IMR-90 (cell line): ENCODE measurements around the gene TRPC4AP. TPM values are rescaled to one million over a fixed set of nuclear protein-coding genes. Genes with fewer than 3 reads are reported as not detected.

ENCODE experiments used
- ATAC-seq: fragments of 200-7000 bp; cut with Tn5 transposase; 2 replicates; pipeline ENCODE4 v1.9.1; 2020; ENCODE audit warnings: low read depth, mild to moderate bottlenecking, moderate library complexity
- BruUV-seq: library from RNA; stranded (reverse); fragments of 400-500 nt; replicated peaks from 2 replicates; lab custom pipeline; 2021; lab: Mats Ljungman, UMichigan
- CTCF ChIA-PET: fragments of 300-600 bp; formaldehyde crosslinking; extraction: SDS; loops from one replicate; lab custom pipeline; 2021; ENCODE audit warnings: antibody characterized with exemption; lab: Yijun Ruan, JAX
- POLR2A ChIA-PET: fragments of 300-600 bp; sonication (Branson Sonifier 250); formaldehyde crosslinking; loops from one replicate; lab custom pipeline; 2022; ENCODE audit warnings: antibody characterized with exemption; ENCODE audit not compliant: unreplicated experiment; lab: Charles Lee
- DNase-seq: peaks from one replicate; pipeline ENCODE4 v3.0.0; 2013
- H2AFZ ChIP-seq: replicated peaks from 2 replicates; pipeline ENCODE3; 2013; ENCODE audit warnings: low read length, mild to moderate bottlenecking; ENCODE audit not compliant: poor library complexity
- H2AK5ac ChIP-seq: 2 replicates; pipeline ENCODE4 v1.6.1; 2013; ENCODE audit warnings: low read depth, low read length, inconsistent platforms
- H2AK9ac ChIP-seq: replicated peaks from 2 replicates; pipeline ENCODE3; 2013; ENCODE audit warnings: mild to moderate bottlenecking, low read depth, low read length, moderate library complexity; ENCODE audit not compliant: poor library complexity
- H2BK120ac ChIP-seq: 2 replicates; pipeline ENCODE4 v1.6.1; 2013; ENCODE audit warnings: low read depth, low read length, inconsistent platforms
- H2BK15ac ChIP-seq: 3 replicates; pipeline ENCODE4 v1.6.1; 2013; ENCODE audit warnings: low read depth, low read length, inconsistent platforms
- H2BK20ac ChIP-seq: 2 replicates; pipeline ENCODE4 v1.6.1; 2013; ENCODE audit warnings: low read depth, mild to moderate bottlenecking, inconsistent platforms, low read length, moderate library complexity
- H2BK5ac ChIP-seq: 2 replicates; pipeline ENCODE4 v1.6.1; 2013; ENCODE audit warnings: mild to moderate bottlenecking, low read depth, low read length, inconsistent platforms; ENCODE audit not compliant: poor library complexity, severe bottlenecking
- H3K14ac ChIP-seq: replicated peaks from 2 replicates; pipeline ENCODE4 v1.6.1; 2013; ENCODE audit warnings: low read depth, low read length, inconsistent platforms
- H3K18ac ChIP-seq: 2 replicates; pipeline ENCODE4 v1.6.1; 2013; ENCODE audit warnings: low read depth, low read length, control low read depth
- H3K23ac ChIP-seq: 2 replicates; pipeline ENCODE4 v1.6.1; 2013; ENCODE audit warnings: low read depth, low read length, inconsistent platforms
- H3K27ac ChIP-seq: 2 replicates; pipeline ENCODE4 v1.5.1; 2013; ENCODE audit warnings: mild to moderate bottlenecking, control low read depth, low read length; ENCODE audit not compliant: insufficient read depth
- H3K27me3 ChIP-seq: 2 replicates; pipeline ENCODE4 v1.6.1; 2013; ENCODE audit warnings: low read length; ENCODE audit not compliant: control insufficient read depth, insufficient read depth
- H3K36me3 ChIP-seq: 2 replicates; pipeline ENCODE4 v1.6.1; 2013; ENCODE audit warnings: low read length, mixed read lengths; ENCODE audit not compliant: control insufficient read depth, insufficient read depth
- H3K4ac ChIP-seq: 2 replicates; pipeline ENCODE4 v1.6.1; 2013; ENCODE audit warnings: low read depth, low read length, inconsistent platforms
- H3K4me1 ChIP-seq: 2 replicates; pipeline ENCODE4 v1.6.1; 2013; ENCODE audit warnings: low read length, mixed read lengths; ENCODE audit not compliant: control insufficient read depth, insufficient read depth
- H3K4me2 ChIP-seq: 2 replicates; pipeline ENCODE4 v1.6.1; 2013; ENCODE audit warnings: low read depth, mild to moderate bottlenecking, control low read depth, low read length, moderate library complexity
- H3K4me3 ChIP-seq: 2 replicates; pipeline ENCODE4 v1.5.1; 2013; ENCODE audit warnings: low read depth, mild to moderate bottlenecking, control low read depth, low read length, moderate library complexity; ENCODE audit not compliant: insufficient read depth
- H3K56ac ChIP-seq: 2 replicates; pipeline ENCODE4 v1.6.1; 2013; ENCODE audit warnings: low read length, inconsistent platforms; ENCODE audit not compliant: insufficient read depth; ENCODE audit errors: extremely low read depth
- H3K79me1 ChIP-seq, 2 experiments: 2 replicates each; pipeline ENCODE4 v1.6.1; 2013; ENCODE audit warnings: low read length in 2 of 2, inconsistent platforms in 1 of 2, low read depth in 1 of 2
- H3K9ac ChIP-seq: 2 replicates; pipeline ENCODE4 v1.6.1; 2013; ENCODE audit warnings: low read depth, low read length, control low read depth
- H3K9me1 ChIP-seq: 2 replicates; pipeline ENCODE4 v1.6.1; 2013; ENCODE audit warnings: low read length, inconsistent platforms; ENCODE audit not compliant: insufficient read depth
- H3K9me3 ChIP-seq: 2 replicates; pipeline ENCODE4 v1.6.1; 2013; ENCODE audit warnings: low read length; ENCODE audit not compliant: control insufficient read depth, insufficient read depth
- H4K20me1 ChIP-seq: 2 replicates; pipeline ENCODE4 v1.6.1; 2013; ENCODE audit warnings: low read length, inconsistent platforms; ENCODE audit not compliant: insufficient read depth
- H4K5ac ChIP-seq: 2 replicates; pipeline ENCODE4 v1.6.1; 2013; ENCODE audit warnings: mild to moderate bottlenecking, low read depth, low read length, control low read depth
- H4K8ac ChIP-seq, 2 experiments: 2 replicates each; pipeline ENCODE4 v1.6.1; 2013; ENCODE audit warnings: low read depth in 2 of 2, low read length in 2 of 2, control low read depth in 1 of 2, inconsistent platforms in 1 of 2
- H4K91ac ChIP-seq: 2 replicates; pipeline ENCODE4 v1.6.1; 2013; ENCODE audit warnings: low read depth, low read length, inconsistent platforms; ENCODE audit not compliant: insufficient read depth
- BHLHE40 ChIP-seq: fragments of 150-350 bp; IDR thresholded peaks from 2 replicates; pipeline ENCODE4 v1.6.1; 2016; ENCODE audit warnings: mild to moderate bottlenecking, low read depth, low read length
- CHD1 ChIP-seq: IDR thresholded peaks from 2 replicates; pipeline ENCODE4 v1.6.1; 2012; ENCODE audit warnings: low read depth, low read length, improper control_type of control experiment
- FOS ChIP-seq: fragments of 150-350 bp; IDR thresholded peaks from 2 replicates; pipeline ENCODE4 v1.6.1; 2016; ENCODE audit warnings: low read depth, low read length
- MAFK ChIP-seq: IDR thresholded peaks from 2 replicates; pipeline ENCODE4 v1.6.1; 2012; ENCODE audit warnings: low read depth, low read length, improper control_type of control experiment
- MXI1 ChIP-seq: IDR thresholded peaks from 2 replicates; pipeline ENCODE4 v1.6.1; 2012; ENCODE audit warnings: low read depth, mild to moderate bottlenecking, low read length, moderate library complexity, borderline replicate concordance
- POLR2A ChIP-seq: IDR thresholded peaks from 2 replicates; pipeline ENCODE4 v1.6.1; 2012; ENCODE audit warnings: mild to moderate bottlenecking, low read depth, low read length
- RAD21 ChIP-seq: IDR thresholded peaks from 2 replicates; pipeline ENCODE4 v1.6.1; 2012; ENCODE audit warnings: low read length, improper control_type of control experiment
- RCOR1 ChIP-seq: IDR thresholded peaks from 2 replicates; pipeline ENCODE4 v1.6.1; 2012; ENCODE audit warnings: mild to moderate bottlenecking, low read length, improper control_type of control experiment; ENCODE audit not compliant: insufficient replicate concordance
- RFX5 ChIP-seq: IDR thresholded peaks from 2 replicates; pipeline ENCODE4 v1.8.0; 2012; ENCODE audit warnings: low read depth, mild to moderate bottlenecking, low read length, moderate library complexity
- WGBS, 2 experiments: methylation state at CpG; one replicate each; pipeline versions ENCODE4 v1.1.5 to v1.1.7; 2013; ENCODE audit warnings: missing lambda C conversion rate in 2 of 2; ENCODE audit not compliant: insufficient read length in 1 of 2; ENCODE audit errors: extremely low coverage in 2 of 2; 5-methylcytosine and 5-hydroxymethylcytosine counted together
- dilution Hi-C: fragments of 300-500 bp; cut with HindIII; formaldehyde crosslinking; loops from one replicate; pipeline ENCODE4 v1.14.3; 2018; ENCODE audit warnings: low sequenced_read_pairs; ENCODE audit not compliant: unreplicated experiment
- in situ Hi-C: fragments of 300-500 bp; cut with MboI; formaldehyde crosslinking; loops from 3 replicates; pipeline ENCODE4 v1.14.3; 2019; ENCODE audit warnings: low sequenced_read_pairs, inconsistent platforms, mixed read lengths
- intact Hi-C: fragments of 100-400 bp; cut with micrococcal nuclease; formaldehyde crosslinking; loops from 2 replicates; pipeline ENCODE4 v1.10.0; 2022
- polyA plus RNA-seq, 3 experiments: library from polyadenylated mRNA; depleted of rRNA; stranded (reverse); fragments of >200 nt; gene quantifications; 2 replicates each; pipeline ENCODE4 v1.2.3, GENCODE V29; 2012; ENCODE audit warnings: low replicate concordance in 1 of 3
- total RNA-seq: library from RNA; depleted of rRNA; stranded (reverse); fragments of >200 nt; gene quantifications from 2 replicates; pipeline ENCODE4 v1.2.3, GENCODE V29; 2012
- TF ChIP-seq, protein P1 (sequence below): fragments of 150-350 bp; IDR thresholded peaks from 2 replicates; pipeline ENCODE4 v1.6.1; 2017; ENCODE audit warnings: mild to moderate bottlenecking, antibody characterized with exemption, low read length, low read depth

The TRPC4AP gene
- total and polyA plus RNA-seq, 2 of the 4 experiments (the other 2 are of a cell fraction), result 41.0 to 81.0 TPM

DNA sequence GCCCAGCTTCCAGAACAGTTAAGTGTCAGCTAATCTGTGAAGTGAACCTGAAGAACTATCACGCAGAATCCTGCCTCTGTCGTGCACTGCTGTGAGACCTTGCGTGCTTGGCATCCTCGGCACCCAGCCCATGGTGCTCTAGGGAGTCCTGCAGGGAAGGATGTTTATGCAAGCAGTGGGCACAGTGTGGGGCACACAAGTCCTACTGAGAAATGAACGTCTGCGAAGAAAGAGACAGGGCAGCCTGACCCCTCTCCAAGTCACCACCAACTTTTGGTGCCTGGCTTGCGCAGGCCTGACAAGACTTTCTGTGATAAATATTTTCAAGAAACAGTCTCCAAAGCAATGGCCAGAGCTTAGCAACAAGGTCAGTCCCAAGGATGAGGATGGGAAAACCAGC lies 69.0 kb downstream of the TRPC4AP start:
- no CpG with 5 or more reads among the region's 7 CpGs for WGBS, 2 experiments
- no peak overlapping the region for H4K91ac ChIP-seq

More for the DNA sequence above, 69.0 kb downstream of the TRPC4AP start:
- no peak overlapping the region for H3K4me2 ChIP-seq
- no TSS peak for BruUV-seq
- ChIA-PET POLR2A (no interaction called here), CTCF (interaction anchor here (0.6 kb wide), 2 partner anchors 13 to 273 kb away, joined by 3 read pairs; no protein-coding TSS in a partner anchor)
- no peak overlapping the region for H4K8ac ChIP-seq
- H3K9me3 ChIP-seq, result no peaks in the 10 kb centered on the region
- H2BK120ac ChIP-seq, result no peak overlapping the region
- intact Hi-C loops, result loop anchor here (2.0 kb wide), 1 partner anchor 65 kb away; no protein-coding TSS in a partner anchor
- no peak overlapping the region for H2AFZ ChIP-seq
- H2BK20ac ChIP-seq, result no peak overlapping the region
- H2AK5ac ChIP-seq, result no peak overlapping the region
- ATAC-seq (no peak), DNase-seq (no peak)
- H3K4me3 ChIP-seq, result no peak overlapping the region
- H3K4me1 ChIP-seq, result 0 out of 2 replicates have a peak, but pooled peaks cover 2% of the 10 kb centered on the region
- TF ChIP-seq FOS, result no peak
- TF ChIP-seq MXI1, result no peak
- no peak for TF ChIP-seq CHD1
- TF ChIP-seq, protein P1, sequence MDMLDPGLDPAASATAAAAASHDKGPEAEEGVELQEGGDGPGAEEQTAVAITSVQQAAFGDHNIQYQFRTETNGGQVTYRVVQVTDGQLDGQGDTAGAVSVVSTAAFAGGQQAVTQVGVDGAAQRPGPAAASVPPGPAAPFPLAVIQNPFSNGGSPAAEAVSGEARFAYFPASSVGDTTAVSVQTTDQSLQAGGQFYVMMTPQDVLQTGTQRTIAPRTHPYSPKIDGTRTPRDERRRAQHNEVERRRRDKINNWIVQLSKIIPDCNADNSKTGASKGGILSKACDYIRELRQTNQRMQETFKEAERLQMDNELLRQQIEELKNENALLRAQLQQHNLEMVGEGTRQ, result no peak
- no peak for TF ChIP-seq MAFK
- TF ChIP-seq RFX5, result no peak
- TF ChIP-seq RCOR1, result no peak
- no peak for TF ChIP-seq BHLHE40
- no peak for TF ChIP-seq POLR2A
- no peak for TF ChIP-seq RAD21
- no peak overlapping the region for H2BK15ac ChIP-seq
- H3K27me3 ChIP-seq, result no peaks in the 10 kb centered on the region
- H3K27ac ChIP-seq, result no peak overlapping the region
- H3K9ac ChIP-seq, result no peak overlapping the region
- no peak overlapping the region; the same call in 1 of the 2 replicates for H3K56ac ChIP-seq
- dilution Hi-C loops, result no loop called here
- H2BK5ac ChIP-seq, result no peak overlapping the region
- H4K20me1 ChIP-seq, result peaks cover 8% of the 10 kb centered on the region
- no peak overlapping the region for H2AK9ac ChIP-seq
- peaks cover 5 to 61% of the 10 kb centered on the region in 2 experiments for H3K79me1 ChIP-seq
- H4K5ac ChIP-seq, result no peak overlapping the region
- no peak overlapping the region for H3K23ac ChIP-seq
- H3K18ac ChIP-seq, result no peak overlapping the region
- H3K4ac ChIP-seq, result no peak overlapping the region
- peaks cover 51% of the 10 kb centered on the region for H3K36me3 ChIP-seq
- H3K14ac ChIP-seq, result no peak overlapping the region
- in situ Hi-C loops, result no loop called here
- H3K9me1 ChIP-seq, result peaks cover 7% of the 10 kb centered on the region
